Endodermal cell (in vitro differentiated cells): ENCODE results near the gene MKRN3. TPM values are rescaled to one million over a fixed set of nuclear protein-coding genes. Genes with fewer than 3 reads are reported as not detected.

Experiments
- DNase-seq: peaks from one replicate; pipeline ENCODE4 v3.0.0-alpha.2; 2017
- H3K27ac ChIP-seq: 2 replicates; pipeline ENCODE4 v1.5.1; 2013; ENCODE audit warnings: mild to moderate bottlenecking, low read depth, low read length, moderate library complexity
- H3K27me3 ChIP-seq: 2 replicates; pipeline ENCODE4 v1.6.1; 2013; ENCODE audit warnings: mild to moderate bottlenecking, low read length, moderate library complexity; ENCODE audit not compliant: insufficient read depth, control insufficient read depth, poor library complexity, severe bottlenecking
- H3K36me3 ChIP-seq: 2 replicates; pipeline ENCODE4 v1.7.0; 2013; ENCODE audit warnings: mild to moderate bottlenecking, low read length, moderate library complexity; ENCODE audit not compliant: control insufficient read depth, insufficient read depth
- H3K4me1 ChIP-seq: one replicate; pipeline ENCODE4 v1.7.0; 2013; ENCODE audit warnings: low read length; ENCODE audit not compliant: control insufficient read depth, insufficient read depth
- H3K4me3 ChIP-seq: 2 replicates; pipeline ENCODE4 v1.5.1; 2013; ENCODE audit warnings: mild to moderate bottlenecking, low read length, moderate library complexity
- H3K9ac ChIP-seq: 2 replicates; pipeline ENCODE4 v1.6.1; 2013; ENCODE audit warnings: mild to moderate bottlenecking, low read length, moderate library complexity; ENCODE audit not compliant: poor library complexity, severe bottlenecking; ENCODE audit errors: extremely low read depth
- H3K9me3 ChIP-seq: 2 replicates; pipeline ENCODE4 v1.6.1; 2013; ENCODE audit warnings: mild to moderate bottlenecking, low read length, moderate library complexity; ENCODE audit not compliant: control insufficient read depth
- H3K27ac Mint-ChIP-seq: 2 replicates; pipeline ENCODE4 v1.8.0; 2020; ENCODE audit warnings: mixed read lengths
- H3K27me3 Mint-ChIP-seq: 2 replicates; pipeline ENCODE4 v1.8.0; 2021; ENCODE audit warnings: mild to moderate bottlenecking, mixed read lengths; ENCODE audit not compliant: insufficient read depth
- H3K36me3 Mint-ChIP-seq: 2 replicates; pipeline ENCODE4 v1.8.0; 2020; ENCODE audit warnings: low read depth, mixed read lengths
- H3K4me1 Mint-ChIP-seq: 2 replicates; pipeline ENCODE4 v1.8.0; 2020; ENCODE audit warnings: mixed read lengths
- H3K4me3 Mint-ChIP-seq: 2 replicates; pipeline ENCODE4 v1.8.0; 2020; ENCODE audit warnings: mild to moderate bottlenecking, moderate library complexity, mixed read lengths
- H3K9me3 Mint-ChIP-seq: 2 replicates; pipeline ENCODE4 v1.8.0; 2020; ENCODE audit warnings: mild to moderate bottlenecking, mixed read lengths
- CTCF ChIP-seq: fragments of 200-600 bp; sonication (generic); conservative IDR thresholded peaks from 2 replicates; pipeline ENCODE4 v1.5.0; 2021; ENCODE audit warnings: antibody characterized with exemption, mild to moderate bottlenecking
- WGBS, 2 experiments: methylation state at CpG; one replicate each; pipeline versions ENCODE4 v1.1.5 to v1.1.7; 2013; ENCODE audit warnings: missing lambda C conversion rate in 2 of 2, mixed read lengths in 1 of 2; ENCODE audit not compliant: insufficient coverage in 1 of 2, insufficient read length in 1 of 2; 5-methylcytosine and 5-hydroxymethylcytosine counted together
- total RNA-seq, 2 donors: library from RNA; stranded (reverse); fragmentation: NEBNext Ultra II Directional in 1 of 2; extraction: Animal tissue kit (Norgen Biotek cat#: 25700) in 1 of 2; gene quantifications; 2 replicates in 1 of 2; 3 replicates in 1 of 2; pipeline ENCODE4 v1.2.1, GENCODE V29; 2021

MKRN3 gene
- total RNA-seq, 2 donors from 2014 or later: not detected

GRCh38 chr15:23546158-23546557 lies 19.3 kb upstream of the MKRN3 start:
- Mint-ChIP-seq H3K27ac (no peak overlapping the region), H3K4me3 (no peak overlapping the region), H3K4me1 (no peaks in the 10 kb centered on the region), H3K27me3 (no peaks in the 10 kb centered on the region), H3K9me3 (peaks cover 34% of the 10 kb centered on the region), H3K36me3 (no peaks in the 10 kb centered on the region)
- no peak overlapping the region for H3K4me3 ChIP-seq
- no peaks in the 10 kb centered on the region for H3K27me3 ChIP-seq
- TF ChIP-seq CTCF: no peak
- no peaks in the 10 kb centered on the region for H3K36me3 ChIP-seq
- H3K9me3 ChIP-seq: peaks cover 48% of the 10 kb centered on the region
- no peak overlapping the region for H3K27ac ChIP-seq
- no peaks in the 10 kb centered on the region for H3K4me1 ChIP-seq
- H3K9ac ChIP-seq: no peak overlapping the region
- DNase-seq: no peak

DNA sequence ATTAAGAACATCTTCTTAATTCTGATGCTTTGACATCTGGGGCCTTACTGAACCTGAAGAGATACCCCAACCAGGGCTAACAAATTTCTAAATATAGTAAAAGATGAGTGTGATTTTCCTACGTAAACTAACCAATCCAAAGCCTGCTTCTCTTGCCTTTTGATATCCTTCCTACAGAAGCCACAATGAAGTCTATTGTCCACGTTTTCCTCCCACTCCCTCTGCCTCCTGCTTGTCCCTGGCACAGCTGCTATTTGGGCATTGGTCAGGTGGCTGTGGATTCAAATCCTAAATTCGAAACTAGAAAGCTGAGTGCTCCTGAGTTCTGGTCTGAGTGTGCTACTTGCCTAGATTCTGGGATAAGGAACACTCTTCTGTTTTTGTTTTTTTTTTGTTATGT lies 17.4 kb upstream of the MKRN3 start:
- H3K27me3 Mint-ChIP-seq: no peaks in the 10 kb centered on the region
- 52 to 66% methylated on average over 2 to 3 of the region's 3 CpGs for WGBS, 2 experiments
- H3K27ac Mint-ChIP-seq: no peak overlapping the region
- Histone ChIP-seq H3K4me1 (no peaks in the 10 kb centered on the region), H3K27ac (no peak overlapping the region), H3K9me3 (peaks cover 37% of the 10 kb centered on the region), H3K9ac (no peak overlapping the region), H3K4me3 (no peak overlapping the region), H3K27me3 (no peaks in the 10 kb centered on the region), H3K36me3 (no peaks in the 10 kb centered on the region)
- H3K4me3 Mint-ChIP-seq: no peak overlapping the region
- no peaks in the 10 kb centered on the region for H3K4me1 Mint-ChIP-seq
- TF ChIP-seq CTCF: no peak
- H3K36me3 Mint-ChIP-seq: no peaks in the 10 kb centered on the region
- no peak for DNase-seq
- H3K9me3 Mint-ChIP-seq: peaks cover 41% of the 10 kb centered on the region

DNA sequence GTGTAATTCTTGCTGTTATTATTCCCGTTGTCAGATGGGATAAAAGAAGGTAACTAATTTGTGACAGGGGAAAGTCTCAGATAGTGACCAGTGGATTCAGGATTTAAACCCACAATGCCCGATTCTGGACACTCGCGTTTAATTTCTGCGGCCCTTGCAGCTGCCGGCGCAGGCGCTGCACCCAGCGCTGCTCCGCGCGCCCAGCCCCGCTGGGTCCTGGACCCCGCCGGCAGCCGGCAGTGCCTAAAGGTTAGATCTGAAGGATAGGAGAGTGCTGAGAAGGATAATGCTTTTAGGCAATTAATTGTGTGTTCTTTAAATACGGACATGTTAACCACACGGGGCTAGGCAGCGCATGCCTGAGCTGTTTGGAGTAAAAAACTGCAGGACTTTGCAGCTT lies 3.6 kb upstream of the MKRN3 start:
- Histone ChIP-seq H3K9ac (no peak overlapping the region), H3K27me3 (no peaks in the 10 kb centered on the region), H3K27ac (no peak overlapping the region), H3K36me3 (no peaks in the 10 kb centered on the region), H3K4me1 (no peaks in the 10 kb centered on the region), H3K4me3 (no peak overlapping the region), H3K9me3 (peaks cover 10% of the 10 kb centered on the region)
- WGBS, 2 experiments: 96 to 97% methylated on average over 12 to 19 of the region's 19 CpGs
- no peak for TF ChIP-seq CTCF
- Mint-ChIP-seq H3K4me1 (no peaks in the 10 kb centered on the region), H3K4me3 (no peak overlapping the region), H3K36me3 (no peaks in the 10 kb centered on the region), H3K27me3 (no peaks in the 10 kb centered on the region), H3K9me3 (peaks cover 47% of the 10 kb centered on the region), H3K27ac (no peak overlapping the region)
- DNase-seq: no peak
